HEK293 (cell line): ENCODE measurements around the gene ARPC1A.

Experiments
- ZNF114 ChIP-seq: fragments of 450-650 bp; formaldehyde crosslinking; IDR thresholded peaks from 2 replicates; pipeline ENCODE4 v1.5.0; 2017; ENCODE audit warnings: missing biosample characterization, missing genetic modification characterization
- ZNF561 ChIP-seq: fragments of 450-650 bp; IDR thresholded peaks from 2 replicates; pipeline ENCODE4 v1.5.1; 2018; ENCODE audit warnings: missing biosample characterization, missing genetic modification characterization, borderline replicate concordance

- TF ChIP-seq ZNF561 (tag by site-specific recombination) (no peak), ZNF114 (tag by site-specific recombination) (no peak)
Observed at GRCh38 chr7:99296471-99296870, 29.2 kb upstream of the ARPC1A start.
